SK-N-SH (cell line): Measurements from ENCODE around the gene ST7. TPM values are rescaled to one million over a fixed set of nuclear protein-coding genes. Genes with fewer than 3 reads are reported as not detected.

Experiments
- CTCF ChIA-PET: fragments of 300-600, 350-600 bp; formaldehyde crosslinking; extraction: SDS; loops from one replicate; lab custom pipeline; 2021; lab: Yijun Ruan, JAX
- POLR2A ChIA-PET: fragments of 350-600 bp; sonication (Branson Sonifier 250); formaldehyde crosslinking; extraction: SDS; loops from one replicate; lab custom pipeline; 2020; ENCODE audit warnings: antibody characterized with exemption, inconsistent platforms; lab: Yijun Ruan, JAX
- DNase-seq: peaks from one replicate; pipeline ENCODE4 v3.0.0; 2012
- H2AFZ ChIP-seq: fragments of 200-600 bp; sonication (generic); 2 replicates; pipeline ENCODE4 v1.8.1; 2016; ENCODE audit warnings: antibody characterized with exemption, mild to moderate bottlenecking, low read depth
- H3F3A ChIP-seq: fragments of 200-600 bp; sonication (generic); replicated peaks from 2 replicates; pipeline ENCODE3; 2016; ENCODE audit warnings: antibody characterized with exemption, mild to moderate bottlenecking; ENCODE audit not compliant: insufficient read depth
- H3K27ac ChIP-seq, 2 experiments: fragments of 200-500 bp in 1 of 2; fragments of 200-600 bp in 1 of 2; sonication (Bioruptor generic) in 1 of 2; sonication (generic), shearing (Covaris generic) in 1 of 2; 2 replicates each; pipeline versions ENCODE4 v1.5.1 to v1.6.1; 2014 to 2016; ENCODE audit warnings: low read depth in 2 of 2, inconsistent platforms in 1 of 2, low read length in 1 of 2, mild to moderate bottlenecking in 1 of 2, mixed read lengths in 1 of 2
- H3K27me3 ChIP-seq: fragments of 200-600 bp; sonication (generic), shearing (Covaris generic); 2 replicates; pipeline ENCODE4 v1.6.1; 2016; ENCODE audit warnings: mixed run types; ENCODE audit not compliant: insufficient read depth
- H3K36me3 ChIP-seq, 2 experiments: fragments of 200-500 bp in 1 of 2; fragments of 200-600 bp in 1 of 2; sonication (Bioruptor generic) in 1 of 2; sonication (generic) in 1 of 2; replicated peaks in 1 of 2; 2 replicates each; pipeline versions ENCODE3 to v1.5.1; 2014 to 2016; ENCODE audit warnings: low read length in 1 of 2, mild to moderate bottlenecking in 1 of 2; ENCODE audit not compliant: insufficient read depth in 2 of 2, control insufficient read depth in 1 of 2
- H3K4me1 ChIP-seq, 2 experiments: fragments of 200-500 bp in 1 of 2; fragments of 200-600 bp in 1 of 2; sonication (Bioruptor generic) in 1 of 2; sonication (generic), shearing (Covaris generic) in 1 of 2; 2 replicates each; pipeline versions ENCODE4 v1.5.1 to v1.6.1; 2014 to 2016; ENCODE audit warnings: low read depth in 1 of 2, low read length in 1 of 2, mixed run types in 1 of 2; ENCODE audit not compliant: insufficient read depth in 2 of 2, control insufficient read depth in 1 of 2
- H3K4me2 ChIP-seq: fragments of 200-600 bp; sonication (generic), shearing (Covaris generic); 2 replicates; pipeline ENCODE4 v1.6.1; 2017; ENCODE audit warnings: mixed run types
- H3K4me3 ChIP-seq, 2 experiments: fragments of 200-500 bp in 1 of 2; fragments of 200-600 bp in 1 of 2; sonication (Bioruptor generic) in 1 of 2; sonication (generic), shearing (Covaris generic) in 1 of 2; 2 replicates each; pipeline versions ENCODE4 v1.5.1 to v1.8.1; 2014 to 2016; ENCODE audit warnings: low read depth in 2 of 2, inconsistent platforms in 1 of 2, low read length in 1 of 2, mild to moderate bottlenecking in 1 of 2, mixed read lengths in 1 of 2, moderate library complexity in 1 of 2
- H3K79me2 ChIP-seq: fragments of 200-600 bp; sonication (generic); 2 replicates; pipeline ENCODE4 v1.8.1; 2017; ENCODE audit warnings: mild to moderate bottlenecking; ENCODE audit not compliant: insufficient read depth
- H3K9ac ChIP-seq: fragments of 200-600 bp; sonication (generic); 2 replicates; pipeline ENCODE4 v1.6.1; 2017; ENCODE audit warnings: mixed run types
- H3K9me2 ChIP-seq: fragments of 200-600 bp; sonication (generic); 2 replicates; pipeline ENCODE4 v1.6.1; 2017; ENCODE audit warnings: mixed run types
- H3K9me3 ChIP-seq: fragments of 200-600 bp; sonication (generic); 2 replicates; pipeline ENCODE4 v1.6.1; 2017; ENCODE audit warnings: mixed run types, mild to moderate bottlenecking, moderate library complexity
- H4K20me1 ChIP-seq: fragments of 200-600 bp; sonication (generic); 2 replicates; pipeline ENCODE4 v1.6.1; 2017; ENCODE audit warnings: mild to moderate bottlenecking, mixed run types; ENCODE audit not compliant: insufficient read depth
- ELF1 ChIP-seq: IDR thresholded peaks from 2 replicates; pipeline ENCODE4 v1.4.0; 2012
- EP300 ChIP-seq, 2 experiments: IDR thresholded peaks; 2 replicates each; pipeline versions ENCODE4 v1.4.0 to v1.6.1; 2012; ENCODE audit warnings: borderline replicate concordance in 1 of 2, low read depth in 1 of 2, low read length in 1 of 2
- JUND ChIP-seq: IDR thresholded peaks from 2 replicates; pipeline ENCODE4 v1.4.0; 2012
- MEF2A ChIP-seq: IDR thresholded peaks from 2 replicates; pipeline ENCODE4 v1.4.0; 2012; ENCODE audit warnings: low read depth, borderline replicate concordance
- MXI1 ChIP-seq: IDR thresholded peaks from 2 replicates; pipeline ENCODE4 v1.6.1; 2012; ENCODE audit warnings: mild to moderate bottlenecking, low read depth, low read length, improper control_type of control experiment
- RAD21 ChIP-seq: IDR thresholded peaks from 2 replicates; pipeline ENCODE4 v1.6.1; 2012; ENCODE audit warnings: mild to moderate bottlenecking, low read length
- RCOR1 ChIP-seq: fragments of 150-350 bp; IDR thresholded peaks from 2 replicates; pipeline ENCODE4 v1.6.1; 2017; ENCODE audit warnings: antibody characterized with exemption, low read length
- REST ChIP-seq: IDR thresholded peaks from 2 replicates; pipeline ENCODE4 v1.6.1; 2012; ENCODE audit warnings: mild to moderate bottlenecking, low read depth, low read length, moderate library complexity
- SIN3A ChIP-seq: IDR thresholded peaks from 2 replicates; pipeline ENCODE4 v1.6.1; 2012; ENCODE audit warnings: low read depth, mild to moderate bottlenecking, low read length, moderate library complexity, borderline replicate concordance
- USF1 ChIP-seq: IDR thresholded peaks from 2 replicates; pipeline ENCODE4 v1.4.0; 2012; ENCODE audit warnings: low read depth, borderline replicate concordance
- WGBS: methylation state at CpG from one replicate; pipeline ENCODE4 v1.1.6; 2017; ENCODE audit warnings: low lambda C conversion rate; 5-methylcytosine and 5-hydroxymethylcytosine counted together
- polyA plus RNA-seq, 3 experiments: library from polyadenylated mRNA; depleted of rRNA; stranded (reverse); fragments of >200 nt; gene quantifications; 2 replicates each; pipeline ENCODE4 v1.2.3, GENCODE V29; 2012

Gene ST7
- polyA plus RNA-seq, 1 of the 3 experiments (the other 2 are of a cell fraction), result 23.5 TPM

- Histone ChIP-seq H3K4me1 (peaks cover 11 to 34% of the 10 kb centered on the region in 2 experiments; a peak in 3 of 4 replicates), H4K20me1 (no peaks in the 10 kb centered on the region), H3F3A (peaks cover 18% of the 10 kb centered on the region), H3K79me2 (no peaks in the 10 kb centered on the region), H3K27ac (no peak overlapping the region), H3K36me3 (no peaks in the 10 kb centered on the region), H3K4me3 (no peak overlapping the region), H3K9me3 (no peaks in the 10 kb centered on the region), H3K9ac (no peak overlapping the region), H3K9me2 (no peaks in the 10 kb centered on the region), H3K27me3 (no peaks in the 10 kb centered on the region), H3K4me2 (no peak overlapping the region), H2AFZ (no peak overlapping the region)
- DNase-seq, result no peak
- CTCF ChIA-PET, result interaction anchor here (5.5 kb wide), 1 partner anchor 28 kb away, joined by 39 read pairs; no protein-coding TSS in a partner anchor
- no peak for TF ChIP-seq ELF1
- no peak for TF ChIP-seq JUND
- TF ChIP-seq SIN3A, result no peak
- no peak for TF ChIP-seq RAD21
- POLR2A ChIA-PET, result no interaction called here
- 91% methylated on average over 1 of the region's 1 CpG for WGBS
Observed at GRCh38 chr7:117154721-117155120, 201.4 kb downstream of the ST7 start.

GRCh38 chr7:117155694-117156093, 202.4 kb downstream of the ST7 start:
- no peak overlapping the region for H3K4me2 ChIP-seq
- POLR2A ChIA-PET, result no interaction called here
- peaks cover 11 to 32% of the 10 kb centered on the region in 2 experiments; a peak in 3 of 4 replicates for H3K4me1 ChIP-seq
- TF ChIP-seq MXI1 (no peak), MEF2A (no peak), EP300 (IDR thresholded peaks at IDR 0.05; ENCODE audit: borderline replicate concordance in 1 of 2, low read depth in 1 of 2, low read length in 1 of 2) (no peak), USF1 (no peak), RCOR1 (no peak), REST (no peak)
- no peaks in the 10 kb centered on the region for H3K9me3 ChIP-seq
- DNase-seq, result no peak
- H3K9ac ChIP-seq, result no peak overlapping the region
- WGBS, result 98% methylated on average over 1 of the region's 1 CpG
- no peaks in the 10 kb centered on the region for H4K20me1 ChIP-seq
- no peaks in the 10 kb centered on the region for H3K79me2 ChIP-seq
- no peaks in the 10 kb centered on the region for H3K9me2 ChIP-seq
- H3K36me3 ChIP-seq, result no peaks in the 10 kb centered on the region
- no peaks in the 10 kb centered on the region for H3K27me3 ChIP-seq
- no peak overlapping the region for H2AFZ ChIP-seq
- CTCF ChIA-PET, result interaction anchor here (1.6 to 5.5 kb wide), 2 partner anchors 29 to 45 kb away, joined by 3 to 39 read pairs; no protein-coding TSS in a partner anchor
- H3F3A ChIP-seq, result peaks cover 18% of the 10 kb centered on the region
- H3K4me3 ChIP-seq, result no peak overlapping the region
- H3K27ac ChIP-seq, result no peak overlapping the region; a peak in 1 of 4 replicates
